CD4-positive, alpha-beta T cell treated with Interferon gamma for 1 hour (primary cell): Measurements from ENCODE around the gene PAFAH1B2.
"Not testable (repeated sequence)": the region's sequence is repeated elsewhere in the genome, so short reads cannot be mapped to it uniquely, and the experiment has no call there.

Experiments
- DNase-seq: peaks from one replicate; pipeline ENCODE4 v3.0.0-alpha.2; 2020

Gene PAFAH1B2

GRCh38 chr11:117176186-117176585, 32.1 kb downstream of the PAFAH1B2 start:
- no peak for DNase-seq

GRCh38 chr11:117177534-117178209, 33.6 kb downstream of the PAFAH1B2 start:
- no peak for DNase-seq

GRCh38 chr11:117178210-117179034, 34.3 kb downstream of the PAFAH1B2 start, which contains the start of gene SIDT2:
Gene SIDT2, plus strand, starts transcription at chr11:117178743. Its CDS starts 521 bp downstream, at chr11:117179264.
- peak; percentile 88 for DNase-seq

- DNase-seq = peak; percentile 48
Observed at GRCh38 chr11:117179048-117179999, 35.2 kb downstream of the PAFAH1B2 start.

GRCh38 chr11:117180020-117180419, 35.9 kb downstream of the PAFAH1B2 start:
- DNase-seq = no peak

- peak; percentile 73 for DNase-seq
Observed at GRCh38 chr11:117180661-117181585, 36.8 kb downstream of the PAFAH1B2 start.

GRCh38 chr11:117181586-117182550, 37.8 kb downstream of the PAFAH1B2 start:
- DNase-seq = no peak

- DNase-seq = no peak
Observed at GRCh38 chr11:117182551-117182935, 38.5 kb downstream of the PAFAH1B2 start.

GRCh38 chr11:117183178-117183577, 39.1 kb downstream of the PAFAH1B2 start:
- DNase-seq = not testable (repeated sequence)

- DNase-seq = no peak
Observed at GRCh38 chr11:117183724-117184349, 39.8 kb downstream of the PAFAH1B2 start.

GRCh38 chr11:117185736-117186430, 41.8 kb downstream of the PAFAH1B2 start:
- DNase-seq = peak; percentile 22

- DNase-seq = no peak
Observed at GRCh38 chr11:117186431-117186761, 42.3 kb downstream of the PAFAH1B2 start.

GRCh38 chr11:117187007-117187406, 42.9 kb downstream of the PAFAH1B2 start:
- no peak for DNase-seq

GRCh38 chr11:117187428-117187798, 43.3 kb downstream of the PAFAH1B2 start:
- no peak for DNase-seq

- DNase-seq = no peak
Observed at GRCh38 chr11:117187799-117188481, 43.9 kb downstream of the PAFAH1B2 start.

GRCh38 chr11:117188620-117189081, 44.6 kb downstream of the PAFAH1B2 start:
- DNase-seq = no peak

- peak; percentile 78 for DNase-seq
Observed at GRCh38 chr11:117189191-117189940, 45.3 kb downstream of the PAFAH1B2 start.

- no peak for DNase-seq
Observed at GRCh38 chr11:117189941-117190544, 46.0 kb downstream of the PAFAH1B2 start.
